ENCODE results near the gene BCL2L11. TPM values are rescaled to one million over a fixed set of nuclear protein-coding genes. Genes with fewer than 3 reads are reported as not detected.

Gene BCL2L11
- total and polyA plus RNA-seq, 2 experiments from 2014 or later, result 10.6 to 22.5 TPM

- TF ChIP-seq, protein P1, sequence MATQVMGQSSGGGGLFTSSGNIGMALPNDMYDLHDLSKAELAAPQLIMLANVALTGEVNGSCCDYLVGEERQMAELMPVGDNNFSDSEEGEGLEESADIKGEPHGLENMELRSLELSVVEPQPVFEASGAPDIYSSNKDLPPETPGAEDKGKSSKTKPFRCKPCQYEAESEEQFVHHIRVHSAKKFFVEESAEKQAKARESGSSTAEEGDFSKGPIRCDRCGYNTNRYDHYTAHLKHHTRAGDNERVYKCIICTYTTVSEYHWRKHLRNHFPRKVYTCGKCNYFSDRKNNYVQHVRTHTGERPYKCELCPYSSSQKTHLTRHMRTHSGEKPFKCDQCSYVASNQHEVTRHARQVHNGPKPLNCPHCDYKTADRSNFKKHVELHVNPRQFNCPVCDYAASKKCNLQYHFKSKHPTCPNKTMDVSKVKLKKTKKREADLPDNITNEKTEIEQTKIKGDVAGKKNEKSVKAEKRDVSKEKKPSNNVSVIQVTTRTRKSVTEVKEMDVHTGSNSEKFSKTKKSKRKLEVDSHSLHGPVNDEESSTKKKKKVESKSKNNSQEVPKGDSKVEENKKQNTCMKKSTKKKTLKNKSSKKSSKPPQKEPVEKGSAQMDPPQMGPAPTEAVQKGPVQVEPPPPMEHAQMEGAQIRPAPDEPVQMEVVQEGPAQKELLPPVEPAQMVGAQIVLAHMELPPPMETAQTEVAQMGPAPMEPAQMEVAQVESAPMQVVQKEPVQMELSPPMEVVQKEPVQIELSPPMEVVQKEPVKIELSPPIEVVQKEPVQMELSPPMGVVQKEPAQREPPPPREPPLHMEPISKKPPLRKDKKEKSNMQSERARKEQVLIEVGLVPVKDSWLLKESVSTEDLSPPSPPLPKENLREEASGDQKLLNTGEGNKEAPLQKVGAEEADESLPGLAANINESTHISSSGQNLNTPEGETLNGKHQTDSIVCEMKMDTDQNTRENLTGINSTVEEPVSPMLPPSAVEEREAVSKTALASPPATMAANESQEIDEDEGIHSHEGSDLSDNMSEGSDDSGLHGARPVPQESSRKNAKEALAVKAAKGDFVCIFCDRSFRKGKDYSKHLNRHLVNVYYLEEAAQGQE (IDR thresholded peaks at IDR 0.05; ENCODE audit: unreplicated experiment), result no peak
- TF ChIP-seq CREB1 (CRISPR knock-in tag; IDR thresholded peaks at IDR 0.05; ENCODE audit: low read depth) (no peak), JUNB (IDR thresholded peaks at IDR 0.05; ENCODE audit: unreplicated experiment) (no peak), NANOG (IDR thresholded peaks at IDR 0.05; ENCODE audit: borderline replicate concordance) (no peak), ZNF114 (CRISPR knock-in tag; IDR thresholded peaks at IDR 0.05) (no peak), EZH2 (IDR thresholded peaks at IDR 0.05; ENCODE audit: low read depth, unreplicated experiment) (no peak), CTCF (conservative IDR thresholded peaks at IDR 0.05; ENCODE audit: low read depth in 2 of 2) (no peak), EZH2phosphoT487 (IDR thresholded peaks at IDR 0.05; ENCODE audit: unreplicated experiment) (no peak), POLR2AphosphoS5 (IDR thresholded peaks at IDR 0.05; ENCODE audit: low read depth) (no peak)
Measured at GRCh38 chr2:111216811-111217652, 96.3 kb downstream of the BCL2L11 start (continued).
